Hepatocyte (in vitro differentiated cells): Measurements from ENCODE around the gene ELMO3.

Experiments used
- EZH2 ChIP-seq: fragments of 200-600 bp; sonication (generic); IDR thresholded peaks from 2 replicates; pipeline ENCODE4 v1.6.1; 2016; ENCODE audit warnings: antibody characterized with exemption, mild to moderate bottlenecking, borderline replicate concordance
- TF ChIP-seq, protein P1 (sequence below): fragments of 200-600 bp; sonication (generic); IDR thresholded peaks from 2 replicates; pipeline ENCODE4 v1.5.1; 2016; ENCODE audit warnings: antibody characterized with exemption, mild to moderate bottlenecking; ENCODE audit not compliant: poor library complexity

DNA sequence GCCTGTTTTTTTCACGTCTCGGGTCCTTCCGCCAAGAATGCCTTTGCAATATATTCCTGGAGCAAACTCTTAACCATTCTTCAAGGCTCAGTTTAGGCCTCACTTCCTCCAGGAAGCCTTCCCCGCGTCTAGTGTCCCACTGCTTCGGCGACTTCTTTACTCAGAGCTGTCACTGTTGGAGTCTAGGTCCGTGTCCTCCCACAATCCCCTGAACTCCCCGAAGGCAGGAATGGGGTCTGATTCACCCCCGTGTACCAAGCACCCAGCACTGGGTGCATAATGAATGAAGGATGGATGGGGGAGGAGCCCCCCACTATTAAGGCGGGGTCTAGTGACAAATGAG lies 15.7 kb upstream of the ELMO3 start:
- TF ChIP-seq, protein P1, sequence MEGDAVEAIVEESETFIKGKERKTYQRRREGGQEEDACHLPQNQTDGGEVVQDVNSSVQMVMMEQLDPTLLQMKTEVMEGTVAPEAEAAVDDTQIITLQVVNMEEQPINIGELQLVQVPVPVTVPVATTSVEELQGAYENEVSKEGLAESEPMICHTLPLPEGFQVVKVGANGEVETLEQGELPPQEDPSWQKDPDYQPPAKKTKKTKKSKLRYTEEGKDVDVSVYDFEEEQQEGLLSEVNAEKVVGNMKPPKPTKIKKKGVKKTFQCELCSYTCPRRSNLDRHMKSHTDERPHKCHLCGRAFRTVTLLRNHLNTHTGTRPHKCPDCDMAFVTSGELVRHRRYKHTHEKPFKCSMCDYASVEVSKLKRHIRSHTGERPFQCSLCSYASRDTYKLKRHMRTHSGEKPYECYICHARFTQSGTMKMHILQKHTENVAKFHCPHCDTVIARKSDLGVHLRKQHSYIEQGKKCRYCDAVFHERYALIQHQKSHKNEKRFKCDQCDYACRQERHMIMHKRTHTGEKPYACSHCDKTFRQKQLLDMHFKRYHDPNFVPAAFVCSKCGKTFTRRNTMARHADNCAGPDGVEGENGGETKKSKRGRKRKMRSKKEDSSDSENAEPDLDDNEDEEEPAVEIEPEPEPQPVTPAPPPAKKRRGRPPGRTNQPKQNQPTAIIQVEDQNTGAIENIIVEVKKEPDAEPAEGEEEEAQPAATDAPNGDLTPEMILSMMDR: no peak
- TF ChIP-seq EZH2: no peak
